GM12873 (cell line): ENCODE data around the gene SAV1.

Source experiments
- CTCF ChIP-seq: IDR thresholded peaks from 2 replicates; pipeline ENCODE4 v1.5.1; 2012; ENCODE audit warnings: low read depth, mild to moderate bottlenecking, moderate library complexity, low read length, control low read depth; ENCODE audit not compliant: insufficient read depth; ENCODE audit errors: missing control alignments

The SAV1 gene

GRCh38 chr14:50670866-50671256 is 2.8 kb upstream of the SAV1 start:
- TF ChIP-seq CTCF, result no peak

- TF ChIP-seq CTCF, result no peak
Measured at GRCh38 chr14:50670196-50670865, 2.2 kb upstream of the SAV1 start.

- no peak for TF ChIP-seq CTCF
Measured at GRCh38 chr14:50669441-50669986, 1.4 kb upstream of the SAV1 start.

GRCh38 chr14:50668826-50669143 is 679 bp upstream of the SAV1 start:
- no peak for TF ChIP-seq CTCF

GRCh38 chr14:50667684-50667995 is 466 bp downstream of the SAV1 start:
- TF ChIP-seq CTCF, result no peak

- no peak for TF ChIP-seq CTCF
Measured at GRCh38 chr14:50666772-50667683, 1.1 kb downstream of the SAV1 start.

- no peak for TF ChIP-seq CTCF
Measured at GRCh38 chr14:50659327-50659974, 8.7 kb downstream of the SAV1 start.
